ENCODE measurements around the gene TMEM86B.

Gene TMEM86B

DNA sequence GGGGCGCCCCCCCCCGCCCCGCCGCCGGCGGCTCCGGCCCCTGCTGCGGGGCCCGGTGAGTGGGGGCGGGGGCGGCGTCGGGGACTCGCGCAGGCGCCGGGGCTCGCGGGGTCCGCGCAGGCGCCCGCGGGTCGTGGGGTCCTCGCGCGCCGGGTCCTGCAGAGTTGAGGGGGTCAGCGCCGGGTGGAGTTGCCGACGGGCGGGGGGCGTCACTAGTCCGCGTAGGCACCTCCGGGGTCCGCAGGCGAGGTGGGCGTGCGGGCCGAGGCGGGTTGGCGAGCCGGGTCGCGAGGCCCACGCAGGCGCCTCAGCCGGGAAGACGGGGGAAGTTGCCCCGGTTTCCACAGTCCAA is 29.9 kb upstream of the TMEM86B start (continued):
- TF ChIP-seq, protein P1, sequence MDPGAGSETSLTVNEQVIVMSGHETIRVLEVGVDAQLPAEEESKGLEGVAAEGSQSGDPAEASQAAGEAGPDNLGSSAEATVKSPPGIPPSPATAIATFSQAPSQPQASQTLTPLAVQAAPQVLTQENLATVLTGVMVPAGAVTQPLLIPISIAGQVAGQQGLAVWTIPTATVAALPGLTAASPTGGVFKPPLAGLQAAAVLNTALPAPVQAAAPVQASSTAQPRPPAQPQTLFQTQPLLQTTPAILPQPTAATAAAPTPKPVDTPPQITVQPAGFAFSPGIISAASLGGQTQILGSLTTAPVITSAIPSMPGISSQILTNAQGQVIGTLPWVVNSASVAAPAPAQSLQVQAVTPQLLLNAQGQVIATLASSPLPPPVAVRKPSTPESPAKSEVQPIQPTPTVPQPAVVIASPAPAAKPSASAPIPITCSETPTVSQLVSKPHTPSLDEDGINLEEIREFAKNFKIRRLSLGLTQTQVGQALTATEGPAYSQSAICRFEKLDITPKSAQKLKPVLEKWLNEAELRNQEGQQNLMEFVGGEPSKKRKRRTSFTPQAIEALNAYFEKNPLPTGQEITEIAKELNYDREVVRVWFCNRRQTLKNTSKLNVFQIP (CRISPR knock-in tag; IDR thresholded peaks at IDR 0.05; ENCODE audit: borderline replicate concordance, low read depth): no peak
- no peak for TF ChIP-seq GLIS3 (CRISPR knock-in tag; IDR thresholded peaks at IDR 0.05)
- no peak for TF ChIP-seq ESRRG (CRISPR knock-in tag; IDR thresholded peaks at IDR 0.05)
- no peak for TF ChIP-seq ZNF565 (CRISPR knock-in tag; conservative IDR thresholded peaks at IDR 0.05; ENCODE audit: low read depth)
- TF ChIP-seq CSDC2 (CRISPR knock-in tag; IDR thresholded peaks at IDR 0.05): no peak
- TF ChIP-seq SNAI2 (CRISPR knock-in tag; IDR thresholded peaks at IDR 0.05): no peak
- TF ChIP-seq ISL1 (CRISPR knock-in tag; IDR thresholded peaks at IDR 0.05): no peak
- no peak for TF ChIP-seq TCF4 (CRISPR knock-in tag; IDR thresholded peaks at IDR 0.05; ENCODE audit: borderline replicate concordance)

GRCh38 chr19:55257461-55258420 is 29.2 kb upstream of the TMEM86B start:
- no peak for ATAC-seq
- TF ChIP-seq ZNF70 (CRISPR knock-in tag; IDR thresholded peaks at IDR 0.05): no peak
- TF ChIP-seq SNAI2 (CRISPR knock-in tag; IDR thresholded peaks at IDR 0.05): no peak
- no peak for TF ChIP-seq RARB (CRISPR knock-in tag; IDR thresholded peaks at IDR 0.05)
- TF ChIP-seq ISL1 (CRISPR knock-in tag; IDR thresholded peaks at IDR 0.05): no peak
- no peak for TF ChIP-seq ESRRG (CRISPR knock-in tag; IDR thresholded peaks at IDR 0.05)
- TF ChIP-seq PPARA (CRISPR knock-in tag; IDR thresholded peaks at IDR 0.05; ENCODE audit: borderline replicate concordance): no peak
- TF ChIP-seq, protein P1 (CRISPR knock-in tag; IDR thresholded peaks at IDR 0.05; ENCODE audit: borderline replicate concordance, low read depth): no peak
- no peak for TF ChIP-seq ARNTL (CRISPR knock-in tag; IDR thresholded peaks at IDR 0.05; ENCODE audit: borderline replicate concordance, low read depth)
- no peak for TF ChIP-seq ZNF8 (CRISPR knock-in tag; IDR thresholded peaks at IDR 0.05)
- no peak for TF ChIP-seq TOX (CRISPR knock-in tag; IDR thresholded peaks at IDR 0.05; ENCODE audit: borderline replicate concordance)
- no peak for TF ChIP-seq ZNF565 (CRISPR knock-in tag; conservative IDR thresholded peaks at IDR 0.05; ENCODE audit: low read depth)
- no peak for TF ChIP-seq OSR1 (CRISPR knock-in tag; IDR thresholded peaks at IDR 0.05)
- TF ChIP-seq, protein P2, sequence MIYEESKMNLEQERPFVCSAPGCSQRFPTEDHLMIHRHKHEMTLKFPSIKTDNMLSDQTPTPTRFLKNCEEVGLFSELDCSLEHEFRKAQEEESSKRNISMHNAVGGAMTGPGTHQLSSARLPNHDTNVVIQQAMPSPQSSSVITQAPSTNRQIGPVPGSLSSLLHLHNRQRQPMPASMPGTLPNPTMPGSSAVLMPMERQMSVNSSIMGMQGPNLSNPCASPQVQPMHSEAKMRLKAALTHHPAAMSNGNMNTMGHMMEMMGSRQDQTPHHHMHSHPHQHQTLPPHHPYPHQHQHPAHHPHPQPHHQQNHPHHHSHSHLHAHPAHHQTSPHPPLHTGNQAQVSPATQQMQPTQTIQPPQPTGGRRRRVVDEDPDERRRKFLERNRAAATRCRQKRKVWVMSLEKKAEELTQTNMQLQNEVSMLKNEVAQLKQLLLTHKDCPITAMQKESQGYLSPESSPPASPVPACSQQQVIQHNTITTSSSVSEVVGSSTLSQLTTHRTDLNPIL (CRISPR knock-in tag; IDR thresholded peaks at IDR 0.05; ENCODE audit: low read depth): no peak
- TF ChIP-seq ZC3H10 (CRISPR knock-in tag; IDR thresholded peaks at IDR 0.05): no peak
- TF ChIP-seq BACH2 (CRISPR knock-in tag; IDR thresholded peaks at IDR 0.05; ENCODE audit: borderline replicate concordance): no peak
- TF ChIP-seq GLIS3 (CRISPR knock-in tag; IDR thresholded peaks at IDR 0.05): no peak
- TF ChIP-seq CSDC2 (CRISPR knock-in tag; IDR thresholded peaks at IDR 0.05): no peak
- no peak for TF ChIP-seq PATZ1 (CRISPR knock-in tag; IDR thresholded peaks at IDR 0.05; ENCODE audit: borderline replicate concordance)

- no peak for ATAC-seq
- TF ChIP-seq ZFP30 (CRISPR knock-in tag; IDR thresholded peaks at IDR 0.05): no peak
- TF ChIP-seq TCF4 (CRISPR knock-in tag; IDR thresholded peaks at IDR 0.05; ENCODE audit: borderline replicate concordance): no peak
- TF ChIP-seq, protein P1 (CRISPR knock-in tag; IDR thresholded peaks at IDR 0.05; ENCODE audit: borderline replicate concordance, low read depth): no peak
- no peak for TF ChIP-seq ISL1 (CRISPR knock-in tag; IDR thresholded peaks at IDR 0.05)
- no peak for TF ChIP-seq ZNF8 (CRISPR knock-in tag; IDR thresholded peaks at IDR 0.05)
- TF ChIP-seq, protein P2 (CRISPR knock-in tag; IDR thresholded peaks at IDR 0.05; ENCODE audit: low read depth): no peak
- TF ChIP-seq, protein P3, sequence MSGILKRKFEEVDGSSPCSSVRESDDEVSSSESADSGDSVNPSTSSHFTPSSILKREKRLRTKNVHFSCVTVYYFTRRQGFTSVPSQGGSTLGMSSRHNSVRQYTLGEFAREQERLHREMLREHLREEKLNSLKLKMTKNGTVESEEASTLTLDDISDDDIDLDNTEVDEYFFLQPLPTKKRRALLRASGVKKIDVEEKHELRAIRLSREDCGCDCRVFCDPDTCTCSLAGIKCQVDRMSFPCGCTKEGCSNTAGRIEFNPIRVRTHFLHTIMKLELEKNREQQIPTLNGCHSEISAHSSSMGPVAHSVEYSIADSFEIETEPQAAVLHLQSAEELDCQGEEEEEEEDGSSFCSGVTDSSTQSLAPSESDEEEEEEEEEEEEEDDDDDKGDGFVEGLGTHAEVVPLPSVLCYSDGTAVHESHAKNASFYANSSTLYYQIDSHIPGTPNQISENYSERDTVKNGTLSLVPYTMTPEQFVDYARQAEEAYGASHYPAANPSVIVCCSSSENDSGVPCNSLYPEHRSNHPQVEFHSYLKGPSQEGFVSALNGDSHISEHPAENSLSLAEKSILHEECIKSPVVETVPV (CRISPR knock-in tag; IDR thresholded peaks at IDR 0.05): no peak
- TF ChIP-seq PPARA (CRISPR knock-in tag; IDR thresholded peaks at IDR 0.05; ENCODE audit: borderline replicate concordance): no peak
- no peak for TF ChIP-seq SNAI2 (CRISPR knock-in tag; IDR thresholded peaks at IDR 0.05)
- no peak for TF ChIP-seq ZFP3 (CRISPR knock-in tag; IDR thresholded peaks at IDR 0.05)
- no peak for TF ChIP-seq GLIS3 (CRISPR knock-in tag; IDR thresholded peaks at IDR 0.05)
Measured at GRCh38 chr19:55256562-55257460, 28.2 kb upstream of the TMEM86B start.
